Kidney tubule cell (primary cell): ENCODE measurements around the gene RGP1.

Experiments used
- DNase-seq: peaks from one replicate; pipeline ENCODE4 v3.0.0-alpha.2; 2018; ENCODE audit warnings: low spot score

The RGP1 gene

DNA sequence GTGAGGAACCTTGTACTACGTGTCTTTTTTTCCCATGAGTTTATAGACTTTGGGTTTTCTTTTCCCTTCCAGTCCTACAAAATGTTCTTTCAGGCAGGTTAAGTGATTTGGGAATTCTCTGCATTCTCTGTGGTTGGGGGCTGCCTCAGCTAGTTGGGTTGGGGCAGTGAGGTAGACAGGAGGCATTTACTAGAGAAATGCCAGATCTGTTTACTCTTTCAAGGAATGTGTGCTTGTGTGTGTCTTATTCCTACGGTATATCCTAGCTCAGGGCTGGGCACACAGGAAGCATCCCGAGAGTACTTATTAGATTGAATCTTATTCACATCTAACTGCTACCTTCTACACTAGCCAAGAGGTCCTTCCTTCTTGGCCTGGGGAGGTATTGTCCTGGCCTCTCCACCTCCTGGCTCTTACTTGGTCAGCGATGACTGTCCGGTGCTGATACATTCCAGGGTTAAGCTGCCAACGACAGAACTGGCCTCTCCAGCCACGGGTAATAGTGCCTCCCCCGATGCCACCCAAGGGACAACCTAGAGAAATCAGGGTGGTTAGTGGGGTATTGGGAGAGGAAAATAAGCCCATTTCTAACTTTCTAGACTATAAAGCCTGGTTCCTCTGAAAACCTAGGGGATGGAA, 5.1 kb upstream of the RGP1 start:
- DNase-seq: no peak

DNA sequence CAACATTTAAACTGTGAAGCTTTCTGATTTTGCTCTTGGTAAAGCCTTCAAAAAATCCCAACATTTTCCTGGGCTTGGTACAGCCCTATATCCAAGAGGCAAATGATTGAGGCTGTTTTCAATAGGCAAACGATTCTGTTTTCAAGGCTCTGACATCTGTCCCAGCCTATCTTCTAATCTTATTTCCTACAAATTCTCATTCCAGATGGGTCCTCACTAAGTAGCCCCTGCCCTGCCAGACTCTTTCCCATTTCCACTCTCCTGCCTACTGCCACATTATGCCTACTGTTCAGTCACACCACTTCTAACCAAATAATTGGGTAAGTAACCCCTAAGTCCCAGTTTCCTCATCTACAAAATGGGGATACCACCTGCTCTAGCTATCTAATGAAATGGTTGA, 3.5 kb upstream of the RGP1 start:
- DNase-seq: no peak

DNA sequence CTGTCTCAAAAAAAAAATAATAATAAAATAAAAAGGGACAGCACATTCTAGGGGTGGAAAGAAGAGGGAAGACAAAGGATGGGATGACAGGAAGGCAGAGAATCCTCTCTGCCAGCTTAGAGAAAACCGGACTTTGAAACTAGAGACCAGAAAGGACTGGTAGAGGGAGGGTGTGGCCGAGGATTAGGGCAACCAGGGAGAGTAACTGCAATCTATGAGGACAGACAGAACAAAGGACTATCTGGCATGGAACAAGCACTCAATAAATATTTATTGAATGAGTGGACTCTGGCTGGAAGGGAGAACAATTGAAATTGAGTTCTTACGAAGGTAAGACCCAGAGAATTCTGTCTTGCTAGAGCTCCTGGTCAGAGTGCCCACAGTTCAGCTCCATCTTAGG, 2.5 kb upstream of the RGP1 start:
- DNase-seq: no peak

DNA sequence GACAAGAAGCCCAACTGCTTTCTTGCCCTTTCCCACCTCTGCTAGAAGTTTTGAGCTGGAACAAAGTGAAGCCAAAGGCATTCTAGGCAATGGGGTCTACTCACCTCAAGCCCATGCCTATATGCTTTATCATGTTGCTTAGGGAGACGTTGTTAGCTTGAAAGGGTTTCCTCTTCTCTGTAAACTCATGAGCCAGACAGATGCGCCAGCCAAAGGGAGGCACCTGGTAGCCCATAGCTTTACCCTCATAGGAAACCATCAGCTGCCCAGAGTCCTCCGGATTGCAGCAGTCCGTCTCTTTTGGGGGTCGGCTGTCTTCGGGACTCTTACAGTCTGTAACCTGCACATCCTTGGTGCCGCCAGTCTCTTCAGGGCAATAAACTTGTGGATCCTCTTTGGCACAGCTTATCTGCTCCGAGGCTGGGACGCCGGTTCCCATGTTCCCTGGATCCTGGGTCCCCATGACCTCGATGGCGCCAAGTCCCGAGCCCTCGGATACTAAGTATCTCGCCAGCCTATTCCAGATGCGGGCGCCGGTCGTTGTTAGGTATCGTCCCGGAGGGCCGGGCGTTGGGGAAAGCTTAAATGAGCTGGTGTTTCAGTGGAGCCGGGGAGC, 737 bp upstream of the RGP1 start:
- no peak for DNase-seq

DNA sequence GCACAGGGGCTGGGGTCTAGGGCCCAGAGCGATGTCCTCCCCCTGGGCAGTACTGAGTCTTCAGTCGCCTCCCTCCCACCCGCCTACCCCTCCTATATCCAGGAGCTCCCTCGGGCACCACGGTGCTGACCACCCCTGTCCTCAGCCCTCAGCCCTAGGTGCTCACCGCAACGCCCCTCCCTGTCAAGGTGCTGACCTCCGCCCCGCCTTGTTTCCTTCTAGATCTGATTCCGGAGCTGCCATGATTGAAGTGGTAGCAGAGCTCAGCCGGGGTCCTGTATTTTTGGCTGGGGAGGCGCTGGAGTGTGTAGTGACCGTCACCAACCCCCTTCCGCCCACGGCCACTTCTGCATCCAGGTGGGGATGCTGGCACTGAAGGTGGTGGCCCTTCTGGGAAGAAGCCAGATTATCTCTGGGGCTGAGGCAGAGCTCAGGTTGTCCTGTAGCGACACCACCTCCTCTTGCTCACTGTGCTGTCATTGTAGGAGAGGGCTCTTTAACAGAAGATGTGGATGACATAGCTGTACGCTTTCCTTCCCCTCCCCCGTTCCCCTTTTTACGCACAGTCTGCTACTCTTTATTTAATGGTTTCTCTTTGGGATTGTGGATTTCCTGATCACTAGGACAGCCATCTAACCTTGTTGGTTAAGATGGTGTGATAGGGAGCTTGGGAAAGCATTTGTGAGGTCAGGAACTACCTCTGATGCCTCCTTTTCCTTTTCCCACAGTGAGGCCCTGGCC, 598 bp downstream of the RGP1 start:
- DNase-seq: peak; percentile 47

DNA sequence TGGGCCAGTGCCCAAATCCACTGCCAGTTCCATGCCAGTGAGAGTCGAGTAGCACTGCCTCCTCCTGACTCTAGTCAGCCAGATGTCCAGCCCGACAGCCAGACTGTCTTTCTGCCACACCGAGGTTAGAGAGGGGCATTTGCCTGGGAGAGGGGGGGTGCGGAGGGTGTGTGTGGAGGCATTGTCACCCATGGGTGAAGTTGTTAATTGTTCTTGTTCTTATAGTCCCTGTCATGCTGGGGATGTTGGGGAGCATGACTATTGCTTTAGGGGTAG, 1.1 kb downstream of the RGP1 start:
- DNase-seq: no peak

DNA sequence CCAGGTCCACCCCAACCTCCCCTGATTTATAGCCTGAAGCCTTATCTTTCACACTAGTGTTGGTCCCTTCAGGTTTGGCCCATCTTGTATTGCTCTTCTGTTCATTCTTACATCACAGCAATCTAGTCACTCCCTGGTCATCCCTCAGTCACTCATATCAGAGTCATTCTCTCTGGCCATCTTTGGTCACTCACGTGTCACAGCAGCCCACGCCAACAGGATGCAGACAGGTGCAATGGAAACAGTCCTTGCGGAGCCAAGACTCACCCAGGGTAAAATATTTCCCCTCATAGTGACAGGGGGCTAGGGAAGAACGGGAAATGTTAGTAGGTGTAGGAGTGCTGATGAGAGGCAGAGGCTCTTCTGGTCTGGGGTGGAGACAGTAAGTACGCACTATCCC, 4.4 kb downstream of the RGP1 start:
- no peak for DNase-seq

DNA sequence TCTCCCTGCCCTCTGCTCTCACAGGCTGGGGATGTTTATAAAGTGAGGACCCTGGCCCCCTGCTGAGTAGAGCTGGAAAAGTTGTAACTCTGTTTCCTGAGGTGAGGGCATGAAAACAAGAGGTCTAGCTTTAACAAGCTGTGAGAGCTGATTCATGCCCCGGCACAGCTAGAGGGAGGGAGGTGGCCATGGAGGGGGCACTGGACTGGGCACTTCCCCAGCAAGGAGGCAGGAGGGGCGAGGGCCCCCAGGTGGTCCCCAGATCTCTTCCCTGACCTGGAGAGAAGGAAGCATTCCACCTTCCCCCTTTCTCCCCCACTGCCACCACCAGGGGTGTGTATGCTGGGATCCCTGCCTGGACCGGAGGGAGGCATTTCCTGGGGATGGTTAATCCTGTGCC, 5.2 kb downstream of the RGP1 start, which contains the start of gene MSMP:
Gene MSMP (minus strand): TSS at position 13 of the 400 bp plus-strand sequence. CDS start 147 bp downstream, outside the sequence.
- no peak for DNase-seq

DNA sequence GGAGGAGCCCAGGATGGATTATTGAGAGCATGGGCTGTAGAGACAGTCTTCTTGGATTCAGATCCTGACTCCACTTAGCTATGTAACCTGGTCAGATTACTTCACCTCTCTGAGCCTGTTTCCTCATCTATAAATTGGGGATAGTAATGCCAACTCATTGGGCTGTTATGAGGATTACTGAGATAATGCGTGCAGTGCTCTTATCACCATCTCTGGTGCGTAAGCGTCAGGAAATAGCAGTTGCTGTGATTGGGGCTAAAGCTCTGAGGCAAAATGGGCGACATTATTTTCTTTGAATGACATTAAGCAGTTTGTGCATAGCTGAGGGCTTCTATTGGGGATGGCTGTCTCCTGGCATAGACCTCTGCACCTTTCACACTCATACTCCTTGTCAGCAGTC, 6.0 kb downstream of the RGP1 start:
- DNase-seq: no peak

DNA sequence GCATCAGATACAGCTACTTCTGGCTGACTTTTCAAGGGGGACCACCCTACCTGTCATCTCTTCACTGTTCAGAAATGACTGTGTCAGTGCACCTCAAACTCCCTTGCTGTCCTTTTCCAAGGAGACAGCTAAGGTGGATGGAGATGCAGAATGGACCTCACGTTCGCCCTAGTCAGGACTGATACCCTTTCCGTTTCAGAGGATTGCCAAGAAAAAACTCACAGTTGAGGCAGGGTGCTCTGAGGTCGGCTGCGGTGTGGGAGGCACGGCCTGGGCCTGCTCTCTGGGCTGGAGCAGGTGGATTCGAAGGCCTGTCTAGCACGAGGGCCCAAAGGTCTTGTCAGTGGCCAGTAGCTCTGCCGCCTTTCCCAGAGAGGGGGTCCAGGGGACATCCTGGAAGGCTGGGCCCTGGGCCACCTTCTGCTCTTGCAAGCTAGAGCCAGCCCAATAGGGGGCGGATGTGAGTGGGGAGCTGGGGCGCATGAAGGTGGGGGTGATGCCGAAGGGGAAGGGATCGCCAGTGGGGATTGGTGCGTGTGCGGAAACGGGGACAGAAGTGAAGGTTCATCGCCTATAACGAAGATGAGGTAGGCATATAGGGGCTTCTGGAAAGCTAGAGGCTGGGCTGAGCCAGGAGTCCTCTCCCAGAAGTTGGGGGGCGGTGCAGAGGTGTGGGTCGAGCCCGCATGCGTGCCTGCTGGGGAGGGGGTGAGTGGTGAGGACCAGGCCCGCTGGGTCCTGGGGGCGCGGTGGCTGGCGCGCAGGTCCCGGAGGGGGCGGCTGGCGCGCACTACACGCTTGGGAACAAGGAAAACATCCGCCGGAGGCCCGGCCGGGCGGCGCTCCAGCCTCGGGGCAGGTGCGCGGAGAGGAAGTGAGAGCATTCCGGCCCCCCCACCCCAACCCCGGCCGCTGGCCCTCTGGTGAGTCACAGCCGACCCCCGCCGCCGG, 7.5 kb downstream of the RGP1 start:
- peak; percentile 72 for DNase-seq

DNA sequence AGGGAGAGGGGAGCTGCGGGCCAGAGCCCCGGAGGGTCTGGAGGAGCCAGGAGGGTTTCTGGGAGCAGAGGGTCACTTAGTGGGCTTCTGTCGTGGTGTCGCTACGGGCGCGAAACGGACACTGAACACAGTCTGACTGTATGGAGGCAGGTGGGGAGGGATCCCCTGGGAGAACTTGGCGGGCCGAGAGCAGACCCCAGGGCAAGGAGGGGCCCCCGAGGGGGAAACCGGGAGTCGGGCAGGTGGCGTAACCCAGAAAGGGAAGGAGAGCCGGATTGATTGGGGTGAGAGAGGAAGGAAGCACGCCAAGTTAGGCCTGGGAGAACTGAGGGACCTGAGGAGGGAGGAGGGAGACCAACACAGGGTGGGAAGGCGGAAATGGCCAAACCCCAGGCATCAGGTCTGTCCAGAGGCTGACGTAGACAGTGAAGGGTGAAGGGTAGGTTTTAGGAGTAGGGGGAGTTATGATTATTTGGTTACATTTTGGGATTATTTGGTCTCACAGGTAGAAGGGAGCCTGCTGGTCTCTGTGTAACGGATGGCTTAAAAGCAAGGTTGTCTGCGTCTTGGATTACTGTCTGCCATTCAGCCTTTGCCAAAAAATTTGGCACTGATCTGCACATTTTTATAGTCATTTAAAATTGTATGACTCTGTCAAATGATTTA, 8.3 kb downstream of the RGP1 start:
- DNase-seq: peak; percentile 76

DNA sequence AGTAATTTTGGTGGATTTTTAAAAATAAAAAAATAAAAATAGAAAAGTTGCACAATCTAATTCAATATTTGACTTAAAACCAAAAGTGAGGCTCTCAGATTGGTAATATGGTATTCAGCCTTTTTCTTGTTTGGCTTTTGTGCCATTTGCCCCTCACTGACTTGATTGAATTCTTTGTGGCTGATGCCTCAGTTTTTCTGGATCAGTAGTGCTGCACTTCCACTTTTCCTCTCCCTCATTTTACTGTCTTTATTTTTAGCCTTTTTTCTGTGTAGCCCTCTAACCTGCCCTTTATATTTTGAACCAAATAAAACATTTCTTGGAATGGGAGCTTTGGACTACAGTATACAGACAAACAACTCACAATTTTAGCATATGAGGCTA, 8.8 kb downstream of the RGP1 start:
- no peak for DNase-seq

DNA sequence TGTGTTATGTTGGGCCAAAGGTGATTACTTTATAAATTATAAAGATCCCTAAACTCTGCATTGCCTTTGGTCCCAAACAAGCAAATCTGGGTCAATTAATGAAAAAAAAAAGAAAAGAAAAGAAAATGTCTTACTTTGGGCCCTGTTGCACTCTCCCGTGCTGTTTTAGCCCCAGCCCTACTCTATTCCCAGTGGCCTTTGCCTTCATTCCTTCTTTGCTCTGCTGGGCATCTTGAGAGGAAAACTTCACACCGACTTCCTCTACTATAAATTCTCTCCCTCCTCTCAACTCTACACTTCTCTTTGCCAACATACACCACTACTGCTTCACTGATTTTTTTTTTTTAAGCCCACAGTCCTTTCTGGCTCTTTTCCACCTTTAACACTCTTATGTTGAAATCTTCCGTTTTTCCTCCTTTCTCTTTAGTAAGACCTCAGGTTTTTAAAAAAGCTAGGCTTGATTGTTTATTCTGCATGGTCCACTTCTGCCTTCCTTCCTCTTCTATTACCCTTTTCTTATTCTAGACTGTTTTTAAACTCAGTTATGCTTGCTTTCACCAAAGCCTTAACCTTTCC, 9.5 kb downstream of the RGP1 start:
- no peak for DNase-seq

DNA sequence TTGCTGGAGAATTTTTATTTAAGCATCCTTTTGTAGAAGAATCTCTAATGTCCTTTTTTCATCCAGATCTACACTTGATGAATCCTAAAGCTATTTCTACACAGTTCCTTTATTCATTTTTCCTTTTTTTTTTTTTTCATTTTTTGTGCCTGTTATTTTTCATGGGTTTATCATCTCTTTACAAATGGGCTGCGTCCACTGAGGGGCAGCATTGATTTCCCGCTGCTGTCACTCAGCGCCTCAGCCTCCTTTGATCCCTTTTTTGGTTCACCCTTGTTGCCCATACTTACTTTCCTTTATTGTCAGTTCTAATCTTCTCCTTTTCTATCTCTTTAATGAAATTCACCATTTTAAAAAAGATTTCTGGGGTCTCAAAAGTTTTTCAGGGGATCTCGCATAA, 10.7 kb downstream of the RGP1 start:
- no peak for DNase-seq

DNA sequence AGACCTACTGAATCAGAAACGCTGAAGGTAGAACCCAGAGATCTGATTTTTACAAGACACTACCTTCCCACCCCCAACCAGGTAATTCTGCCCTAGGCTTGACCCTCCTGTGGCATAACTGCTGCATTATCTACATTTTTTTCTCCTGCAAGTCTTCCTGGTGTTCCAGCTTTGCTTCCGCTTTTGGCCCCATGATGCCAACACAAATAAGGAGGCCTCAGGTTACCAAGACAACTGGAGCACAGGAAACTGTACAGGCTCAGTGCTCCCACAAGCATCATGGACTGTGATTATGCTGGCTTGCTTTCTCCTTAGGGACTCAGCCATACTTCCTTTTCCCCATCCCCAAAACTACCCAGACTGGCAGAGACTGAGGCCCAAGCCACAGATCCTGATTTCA, 11.6 kb downstream of the RGP1 start:
- peak; percentile 79 for DNase-seq

DNA sequence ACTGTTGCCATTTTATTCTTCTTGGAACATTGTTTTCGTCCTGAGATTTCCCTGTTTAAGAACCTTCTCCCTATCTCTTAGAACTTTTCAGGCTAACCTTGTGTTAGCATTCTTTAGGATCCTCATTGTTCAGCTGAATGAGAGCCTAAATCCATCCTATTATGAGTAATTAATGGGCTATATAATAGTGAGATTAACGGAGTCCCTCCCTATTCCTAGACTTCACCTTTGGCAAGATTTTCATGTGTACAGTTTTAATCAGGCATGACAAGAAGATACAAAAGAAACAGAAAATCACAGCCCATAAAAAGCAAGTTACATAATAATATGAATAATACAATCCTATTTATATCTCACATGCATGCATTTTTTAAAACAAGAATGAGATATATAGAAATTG, 14.1 kb downstream of the RGP1 start:
- DNase-seq: no peak

DNA sequence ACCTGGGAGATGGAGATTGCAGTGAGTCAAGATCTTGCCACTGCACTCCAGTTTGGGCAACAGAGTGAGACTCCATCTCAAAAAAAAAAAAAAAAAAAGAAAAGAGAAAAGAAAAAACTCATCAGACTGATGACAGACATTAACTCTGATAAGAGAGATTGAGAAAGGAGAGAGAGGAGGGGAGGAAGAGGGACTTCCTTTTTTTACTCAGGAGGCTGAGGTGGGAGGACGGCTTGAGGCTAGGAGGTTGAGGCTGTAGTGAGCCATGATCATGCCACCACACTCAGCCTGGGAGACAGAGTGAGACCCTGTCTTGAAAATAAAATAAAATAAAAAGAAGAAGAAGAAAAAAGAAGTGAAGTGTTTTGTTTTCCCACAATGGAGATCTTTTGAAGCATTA, 14.7 kb downstream of the RGP1 start:
- DNase-seq: no peak

DNA sequence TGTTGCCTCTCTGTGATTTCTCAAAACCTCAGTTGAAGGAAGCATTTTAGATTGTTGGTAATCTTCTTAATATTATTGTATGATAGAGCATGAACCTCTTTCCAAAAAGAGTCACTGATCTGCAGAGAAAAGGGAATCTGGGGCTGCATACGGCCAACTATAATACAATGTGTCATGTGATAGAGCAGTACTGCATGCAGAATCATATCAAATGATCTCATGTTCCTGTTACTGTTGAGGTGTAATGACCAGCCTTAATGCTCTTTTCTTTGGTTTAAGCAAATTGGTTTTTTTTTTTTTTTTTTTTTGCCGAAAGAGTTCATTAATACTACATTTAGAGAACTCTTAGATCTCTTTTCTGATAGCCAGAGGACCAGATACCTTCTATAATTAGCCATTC, 17.9 kb downstream of the RGP1 start:
- DNase-seq: no peak

DNA sequence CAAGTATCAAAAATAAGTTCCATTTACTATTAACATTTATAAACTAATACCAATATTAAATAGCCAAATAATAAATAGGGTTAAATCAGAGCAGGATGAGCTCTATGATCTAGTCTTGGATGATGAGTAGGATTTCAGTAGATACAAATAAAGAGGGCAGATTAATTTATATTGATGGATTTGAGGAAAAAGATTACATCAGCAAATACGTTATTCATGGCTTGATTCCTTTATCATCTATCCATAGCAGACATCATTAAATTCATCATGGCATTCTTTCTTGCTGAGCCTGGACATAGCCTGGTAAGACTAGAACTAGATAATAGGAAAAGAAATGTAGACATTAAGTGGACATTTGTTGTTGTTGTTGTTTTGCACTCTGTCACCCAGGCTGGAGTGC, 18.4 kb downstream of the RGP1 start:
- no peak for DNase-seq

DNA sequence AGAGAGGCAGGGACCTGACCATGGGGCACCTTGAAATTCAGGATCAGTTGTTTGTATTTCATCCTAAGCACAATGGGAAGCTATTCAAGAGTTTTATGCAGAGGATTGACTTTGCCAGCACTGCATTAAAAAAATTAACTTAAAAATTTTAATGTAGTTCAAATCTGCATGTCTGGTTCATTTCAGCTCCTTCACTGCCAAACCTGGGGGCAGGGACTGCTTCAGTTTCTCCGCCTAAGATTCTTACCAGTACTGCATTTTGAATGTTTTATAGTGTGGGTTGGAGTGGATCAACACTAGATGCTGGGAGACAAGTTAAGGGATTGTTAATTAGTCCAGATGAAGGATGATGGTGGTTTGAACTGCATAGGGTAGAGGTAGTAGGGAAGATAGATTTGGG, 20.7 kb downstream of the RGP1 start:
- DNase-seq: no peak

DNA sequence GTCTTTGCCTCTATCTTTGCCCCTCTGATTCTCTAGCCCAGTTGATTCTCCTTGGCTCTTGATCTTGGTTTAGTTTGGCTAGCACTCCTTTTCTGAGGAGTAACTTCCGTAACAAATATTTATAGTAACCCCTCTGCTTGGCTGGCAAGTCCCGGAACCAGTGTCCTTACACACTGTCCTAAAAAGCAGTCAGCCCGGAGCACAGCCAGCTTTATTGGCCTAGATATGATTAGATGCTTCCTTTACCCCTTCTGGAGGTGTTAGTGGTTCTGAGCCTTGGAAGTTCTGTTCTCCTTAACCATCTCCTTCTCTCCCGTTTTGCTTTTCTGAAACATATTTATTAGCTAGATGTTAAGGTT, 22.0 kb downstream of the RGP1 start:
- DNase-seq: no peak

DNA sequence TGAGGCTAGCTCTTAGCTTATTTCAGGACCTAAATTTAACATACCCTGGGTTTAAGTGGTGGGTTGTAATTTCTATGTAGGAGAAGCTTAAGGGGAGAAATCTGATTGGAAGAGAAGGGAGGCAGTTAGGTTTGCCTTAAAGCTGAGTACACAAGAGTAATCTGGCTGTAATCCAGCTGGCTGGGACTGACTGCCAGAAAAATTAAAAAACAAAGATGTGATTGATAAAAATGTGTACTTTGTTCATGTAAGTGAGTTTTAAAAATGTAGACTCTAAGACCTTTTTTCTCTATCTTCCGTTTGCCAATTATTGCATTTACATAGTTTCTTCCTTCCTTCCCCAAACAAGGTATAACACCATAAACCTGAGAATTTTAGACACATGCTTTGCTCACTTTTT, 22.4 kb downstream of the RGP1 start:
- no peak for DNase-seq
